HG02870 (cell line): ENCODE measurements around the gene SNRNP40.

Experiments
- ATAC-seq: cut with Tn5 transposase; IDR thresholded peaks from one replicate; pipeline ENCODE4 v1.9.1; 2021; ENCODE audit warnings: mild to moderate bottlenecking, moderate library complexity; ENCODE audit not compliant: unreplicated experiment

The SNRNP40 gene

GRCh38 chr1:31296486-31297276 lies at the start of gene SNRNP40, which contains the start of gene ZCCHC17:
Gene SNRNP40 (minus strand): TSS chr1:31296788. CDS start chr1:31296751, 37 bp downstream.
Gene ZCCHC17 (plus strand): TSS chr1:31297032. CDS start chr1:31310099, 13,067 bp downstream.
- peak; percentile 95 for ATAC-seq

DNA sequence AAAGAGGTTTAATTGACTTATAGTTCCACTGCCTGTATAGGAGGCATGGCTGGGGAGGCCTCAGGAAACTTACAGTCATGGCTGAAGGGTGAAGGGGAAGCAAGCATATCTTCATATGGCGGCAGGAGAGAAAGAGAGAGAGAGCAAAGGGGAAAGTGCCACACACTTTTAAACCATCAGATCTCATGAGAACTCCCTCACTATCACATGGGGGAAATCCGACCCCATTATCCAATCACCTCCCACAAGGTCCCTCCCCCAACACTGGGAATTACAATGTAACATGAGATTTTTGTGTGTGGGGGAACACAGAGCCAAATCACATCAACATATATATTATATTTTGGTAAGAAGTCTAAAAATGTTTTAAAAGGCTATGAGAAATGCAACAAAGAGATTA lies 49.0 kb upstream of the SNRNP40 start:
- no peak for ATAC-seq

- no peak for ATAC-seq
Observed at GRCh38 chr1:31344503-31344902, 47.9 kb upstream of the SNRNP40 start.

GRCh38 chr1:31336687-31337467 lies 40.3 kb upstream of the SNRNP40 start:
- no peak for ATAC-seq

DNA sequence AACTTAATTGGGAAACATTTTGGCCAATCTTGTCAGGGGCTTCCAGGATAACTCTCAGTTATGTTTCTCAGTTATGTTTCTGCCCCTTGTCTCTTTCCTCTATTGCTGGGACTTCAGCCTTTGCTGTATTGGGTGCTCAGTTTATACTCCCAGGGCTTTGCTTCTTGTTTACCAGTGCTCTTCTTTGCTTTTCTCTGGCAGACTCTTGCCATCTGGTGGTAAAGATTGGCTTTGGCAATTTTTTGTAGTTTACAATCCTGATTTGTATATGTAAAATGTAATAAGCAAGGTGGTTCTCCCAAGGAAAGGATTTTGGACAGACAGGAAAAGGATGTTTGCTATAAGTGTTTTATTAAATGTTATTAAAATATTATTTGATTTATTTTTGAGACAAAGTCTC lies 38.4 kb upstream of the SNRNP40 start:
- ATAC-seq, result no peak

- no peak for ATAC-seq
Observed at GRCh38 chr1:31327381-31327780, 30.8 kb upstream of the SNRNP40 start.

DNA sequence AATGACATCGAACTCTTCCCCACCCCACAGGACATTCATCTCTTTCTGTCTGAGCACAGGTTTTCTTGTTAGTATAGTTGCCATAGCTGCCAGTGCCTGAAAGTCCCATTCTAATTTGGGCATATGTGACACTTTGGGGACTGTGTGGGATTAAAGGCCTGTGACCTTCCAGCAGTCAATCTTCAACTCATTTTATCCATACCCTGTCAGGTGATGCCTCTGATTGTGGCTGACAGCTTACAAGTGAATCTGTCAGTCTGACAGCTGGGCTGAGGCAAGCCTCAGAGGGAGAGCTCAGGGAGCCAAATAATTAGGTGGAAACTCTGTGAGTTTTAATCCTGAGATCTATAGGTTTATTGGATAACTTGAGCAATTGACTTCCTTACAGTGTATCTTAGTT lies 29.9 kb upstream of the SNRNP40 start:
- no peak for ATAC-seq

DNA sequence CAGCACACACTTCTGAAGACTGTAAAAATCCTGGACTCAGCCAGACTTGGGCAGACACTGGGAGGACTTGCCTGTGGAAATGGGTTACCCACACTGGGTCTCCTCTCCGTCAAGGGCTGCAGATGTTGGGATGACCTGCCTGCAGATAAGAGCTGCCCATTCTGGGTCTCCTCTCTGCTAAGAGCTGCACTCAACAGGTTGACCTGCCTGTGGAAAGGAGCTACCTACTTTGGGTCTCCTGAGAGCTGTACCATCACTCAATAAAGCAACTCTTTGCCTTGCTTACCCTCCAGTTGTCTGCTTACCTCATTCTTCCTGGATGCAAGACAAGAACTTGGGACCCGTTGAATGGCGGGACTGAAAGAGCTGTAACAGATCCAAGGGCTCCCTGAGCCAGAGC lies 28.4 kb upstream of the SNRNP40 start:
- no peak for ATAC-seq

- ATAC-seq, result no peak
Observed at GRCh38 chr1:31324093-31324492, 27.5 kb upstream of the SNRNP40 start.

DNA sequence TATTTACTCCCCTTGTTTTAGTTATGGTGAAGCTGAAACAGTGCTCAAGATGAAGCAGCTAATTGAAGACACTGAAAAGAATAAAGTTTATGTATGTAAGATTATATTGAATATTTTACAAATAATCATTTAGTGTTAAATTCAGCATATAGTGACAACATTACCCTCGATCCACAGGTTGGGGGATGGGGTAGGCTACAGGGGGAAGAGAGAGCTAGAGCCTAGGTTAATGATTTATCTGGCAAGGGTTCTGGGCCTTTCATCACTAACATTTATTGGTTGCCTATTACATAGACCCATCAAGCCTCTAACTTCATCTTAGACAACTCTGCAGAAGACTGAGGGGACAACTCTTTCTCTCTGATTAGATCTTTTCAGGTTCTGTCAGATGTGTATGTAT lies 21.6 kb upstream of the SNRNP40 start:
- ATAC-seq, result no peak

- ATAC-seq, result no peak
Observed at GRCh38 chr1:31315902-31316301, 19.3 kb upstream of the SNRNP40 start.

GRCh38 chr1:31310198-31310597 lies 13.6 kb upstream of the SNRNP40 start:
- ATAC-seq, result no peak

- ATAC-seq, result no peak
Observed at GRCh38 chr1:31308036-31308435, 11.4 kb upstream of the SNRNP40 start.

DNA sequence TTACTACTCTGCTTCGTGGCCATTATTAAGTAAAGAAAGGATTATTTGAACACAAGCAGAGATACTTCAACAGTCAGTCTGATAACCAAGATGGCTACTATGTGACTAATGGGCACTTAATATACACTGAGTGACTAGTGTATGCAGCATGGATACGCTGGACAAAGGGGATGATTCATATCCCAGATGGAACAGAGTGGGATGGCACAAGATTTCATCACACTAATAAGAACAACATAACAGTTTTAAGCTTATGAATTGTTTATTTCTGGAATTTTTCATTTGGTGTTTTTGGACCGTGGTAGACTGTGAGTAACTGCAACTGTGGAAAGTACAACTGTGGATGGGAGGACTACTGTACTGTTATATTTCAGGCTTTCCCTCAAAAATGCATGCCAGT lies 9.7 kb upstream of the SNRNP40 start:
- no peak for ATAC-seq

DNA sequence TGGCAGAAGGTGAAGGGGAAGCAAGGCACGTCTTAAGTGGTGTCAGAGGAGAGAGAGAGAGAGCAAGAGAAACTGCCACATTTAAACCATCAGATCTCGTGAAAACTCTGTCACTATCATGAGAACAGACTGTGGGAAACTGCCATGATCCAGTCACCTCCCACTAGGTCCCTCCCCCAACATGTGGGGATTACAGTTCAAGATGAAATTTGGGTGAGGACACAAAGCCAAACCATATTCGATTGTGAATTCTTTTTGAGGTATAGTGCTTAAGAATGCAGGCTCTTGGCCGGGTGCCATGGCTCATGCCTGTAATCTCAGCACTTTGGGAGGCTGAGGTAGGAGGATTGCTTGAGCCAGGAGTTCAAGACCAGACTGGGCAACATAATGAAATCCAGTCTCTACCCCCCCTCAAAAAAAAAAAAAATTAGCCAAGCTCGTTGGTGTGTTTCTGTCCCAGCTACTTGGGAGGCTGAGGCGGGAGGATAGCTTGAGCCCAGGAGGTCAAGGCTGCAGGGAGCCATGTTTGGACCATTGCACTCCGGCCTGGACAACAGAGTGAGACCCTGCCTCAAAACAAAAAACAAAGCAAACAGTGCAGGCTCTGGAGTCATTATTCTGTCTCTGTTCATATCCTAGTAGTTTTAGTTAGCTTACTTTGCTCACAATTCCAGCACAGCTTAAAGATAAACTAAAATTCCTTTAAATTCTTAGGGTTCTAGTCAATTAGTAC lies 6.3 kb upstream of the SNRNP40 start:
- ATAC-seq, result no peak

DNA sequence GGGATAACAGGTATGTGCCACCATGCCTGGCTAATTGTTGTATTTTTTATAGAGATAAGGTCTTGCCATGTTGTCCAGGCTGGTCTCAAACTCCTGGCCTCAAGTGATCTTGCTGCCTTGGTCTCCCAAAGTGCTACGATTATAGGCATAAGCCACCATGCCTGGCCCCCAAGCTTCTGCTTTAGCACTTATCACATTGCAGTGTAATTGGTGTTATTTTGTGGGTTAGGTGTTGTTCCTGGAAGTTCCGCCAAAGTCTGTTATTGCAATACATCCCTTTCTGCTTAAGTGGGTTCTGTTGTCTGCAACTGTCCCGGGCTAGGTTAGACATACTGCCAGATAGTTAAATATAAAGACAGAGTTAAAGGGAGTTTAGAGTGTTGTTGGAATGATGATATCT lies 3.6 kb upstream of the SNRNP40 start:
- no peak for ATAC-seq

GRCh38 chr1:31299365-31299764 lies 2.8 kb upstream of the SNRNP40 start:
- no peak for ATAC-seq

DNA sequence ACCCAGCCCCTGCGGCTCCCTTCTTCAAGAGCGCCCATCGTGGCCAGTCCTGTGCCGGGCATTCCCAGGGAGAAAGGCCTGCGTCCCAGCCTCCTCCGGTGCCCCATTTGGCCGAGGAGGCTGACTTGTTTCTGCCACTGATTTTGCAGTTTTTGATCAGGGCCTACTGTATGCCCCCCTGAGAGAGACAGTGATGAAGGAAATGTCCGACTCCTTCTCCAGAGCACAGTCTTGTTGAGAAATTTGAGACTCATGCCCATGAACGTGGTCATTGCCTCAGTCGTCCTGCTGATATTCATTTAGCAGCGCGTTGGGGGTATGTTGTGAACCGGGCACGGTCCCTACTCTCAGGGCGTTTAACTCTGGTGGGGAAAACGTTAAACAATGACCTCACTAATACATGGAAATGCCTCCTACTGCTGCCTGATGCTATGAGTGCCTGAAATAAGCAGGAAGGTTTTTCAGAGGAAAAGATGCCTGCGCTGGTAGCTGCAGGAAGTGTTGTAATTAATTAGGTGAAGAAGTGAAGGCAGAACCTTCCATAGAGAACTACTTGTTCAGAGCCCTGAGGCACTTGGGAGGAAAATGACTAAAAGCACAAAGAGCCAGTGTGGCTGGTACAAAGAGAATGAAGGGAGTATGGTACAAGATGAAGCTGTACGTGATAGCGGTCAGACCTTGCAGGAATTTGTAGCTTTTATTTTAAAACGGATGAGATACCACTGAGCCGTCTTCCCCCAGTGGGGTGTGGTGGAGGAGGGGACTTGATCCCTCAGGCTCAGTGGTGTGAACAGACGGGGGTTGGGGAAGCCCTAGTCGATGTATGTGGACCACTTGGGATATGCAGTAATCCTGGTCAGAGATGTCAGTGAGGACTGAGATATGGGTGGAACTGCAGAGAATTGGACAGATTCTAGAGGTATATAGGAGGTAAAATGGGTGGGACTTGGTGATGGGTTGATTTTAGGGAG lies 974 bp upstream of the SNRNP40 start:
- no peak for ATAC-seq

DNA sequence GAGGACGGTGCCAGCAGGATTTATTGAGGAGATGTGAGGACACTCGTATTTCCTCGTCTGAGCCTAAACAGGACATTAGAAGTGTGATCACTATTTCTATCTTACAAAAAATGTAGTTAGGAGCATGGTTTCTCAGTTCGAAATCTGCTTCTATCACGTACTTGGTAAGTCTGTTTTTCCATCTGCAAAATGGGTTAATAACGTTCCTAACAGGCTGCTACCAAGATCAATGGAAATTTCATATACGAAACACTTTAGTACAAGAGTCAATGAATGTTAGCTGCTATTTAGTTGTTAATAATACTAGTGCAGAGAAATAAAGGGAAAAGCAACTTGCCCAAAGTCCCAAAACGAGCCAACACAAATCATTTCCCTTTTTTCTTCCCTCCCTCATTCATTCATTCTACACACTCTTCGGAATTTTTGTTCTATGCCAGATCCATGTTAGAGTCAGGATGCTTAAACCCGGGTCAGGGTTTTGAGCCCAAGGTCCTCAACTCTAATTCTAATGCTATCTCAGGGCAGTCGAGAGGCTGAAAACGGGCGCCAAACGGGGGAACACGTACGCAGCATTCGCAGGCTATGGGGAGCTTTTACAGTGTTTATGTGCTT lies 608 bp downstream of the SNRNP40 start:
- ATAC-seq, result no peak

DNA sequence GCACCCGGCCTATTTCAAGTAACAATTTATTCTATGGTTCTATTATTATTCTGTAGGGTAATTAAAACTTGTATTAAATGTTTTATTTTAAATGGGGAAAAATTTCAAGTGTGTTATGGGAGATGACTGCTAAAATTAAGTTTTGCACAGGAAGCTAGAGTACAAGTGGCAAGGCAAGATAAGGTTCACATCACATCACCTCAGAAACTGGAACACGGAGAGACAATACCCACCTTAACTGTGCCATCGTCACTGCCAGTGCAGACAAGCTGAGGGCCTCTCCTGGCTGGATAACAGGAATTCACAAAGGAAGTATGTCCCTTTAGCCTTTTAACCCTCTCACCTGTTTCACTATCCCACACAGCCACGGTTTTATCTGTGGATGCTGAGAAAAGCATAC lies 7.6 kb downstream of the SNRNP40 start:
- no peak for ATAC-seq
